ENCODE data around the gene PRR12.
A peak's percentile ranks its signal among the peaks of the same experiment; 100 is the strongest.

Gene PRR12

DNA sequence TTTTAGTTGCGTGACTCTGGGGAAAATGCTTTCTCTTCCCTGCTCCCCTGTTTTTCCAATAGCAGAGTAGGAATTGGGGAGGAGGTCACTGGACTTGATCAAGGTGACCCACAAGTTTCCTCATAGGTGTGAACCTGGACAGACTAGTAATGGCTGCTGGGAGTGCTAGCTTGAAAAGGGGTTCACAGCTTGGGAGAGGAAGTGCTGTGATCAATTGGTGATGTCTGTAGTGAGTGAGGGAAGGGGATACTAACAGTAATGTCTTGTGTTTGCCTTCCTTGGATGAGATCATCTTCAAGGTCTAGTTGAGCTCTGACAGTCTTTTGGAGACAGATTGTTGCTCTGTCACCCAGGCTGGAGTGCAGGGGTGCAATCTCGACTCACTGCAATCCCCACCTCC is 76.5 kb downstream of the PRR12 start:
- no peak for DNase-seq (ENCODE audit: low spot score)

DNA sequence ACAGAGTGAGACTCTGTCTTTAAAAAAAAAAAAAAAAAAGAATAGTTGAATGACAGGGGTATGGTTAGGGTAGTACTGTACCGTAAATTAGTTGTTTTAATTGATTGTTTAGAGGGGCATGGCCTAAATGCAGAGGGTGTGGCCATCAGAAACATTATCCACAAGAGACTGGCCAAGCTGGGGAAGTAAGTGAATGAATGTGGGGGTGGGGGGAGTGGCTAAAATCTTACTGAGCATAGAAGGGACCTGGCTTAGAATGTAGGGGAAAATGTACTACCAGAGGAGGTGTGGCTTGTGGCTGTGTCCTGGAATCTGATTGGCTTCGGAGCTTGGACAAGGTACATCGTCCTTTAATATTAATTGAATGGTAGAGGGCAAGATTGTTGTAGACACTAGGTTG is 78.5 kb downstream of the PRR12 start:
- no peak for DNase-seq (ENCODE audit: low spot score)

DNA sequence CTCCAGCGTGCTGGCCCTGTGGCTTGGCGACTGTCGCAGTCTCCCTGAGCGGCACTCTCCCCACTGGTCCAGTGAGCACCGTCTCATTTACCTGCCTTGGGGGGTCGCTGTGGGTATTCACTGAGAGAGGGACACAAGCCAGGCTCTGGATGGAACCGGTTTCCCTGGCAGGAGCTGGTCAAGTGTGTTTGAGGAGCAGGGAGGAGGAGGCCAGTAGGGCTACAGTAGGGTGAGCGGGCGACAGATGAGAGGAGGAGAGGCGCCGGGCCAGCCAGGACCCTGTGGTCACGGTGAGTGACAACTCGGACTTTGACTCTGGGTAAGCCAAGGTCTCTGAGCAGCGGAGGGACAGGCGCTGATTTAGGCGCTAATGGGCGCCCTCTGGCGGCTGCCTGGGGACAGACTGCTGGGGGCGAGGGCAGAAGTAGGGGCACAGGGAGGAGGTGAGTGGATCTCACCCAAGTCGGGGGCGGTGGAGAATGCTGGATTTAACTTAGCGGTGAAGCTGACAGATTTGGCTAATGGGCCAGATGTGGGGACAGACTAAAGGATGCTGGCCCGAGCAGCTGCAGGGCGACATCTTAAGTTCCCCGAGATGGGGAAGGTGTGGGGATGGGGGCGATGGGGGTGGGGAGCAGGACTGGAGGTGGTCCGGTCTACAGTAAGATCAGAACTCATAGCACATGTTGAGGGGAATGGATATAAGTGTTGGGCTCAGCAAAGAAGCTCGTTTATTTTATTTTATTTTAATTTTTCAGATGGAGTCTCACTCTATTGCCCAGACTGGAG is 81.3 kb downstream of the PRR12 start:
- peak; percentile 76 for DNase-seq (ENCODE audit: low spot score)

All from CD4-positive, alpha-beta T cell treated with Interleukin-2 at 100 ng/mL for 4 hours (primary cell).